Natural killer cell (primary cell): ENCODE results near the gene DRD4. TPM values are rescaled to one million over a fixed set of nuclear protein-coding genes. Genes with fewer than 3 reads are reported as not detected.
"Not testable (repeated sequence)": the region's sequence is repeated elsewhere in the genome, so short reads cannot be mapped to it uniquely, and the experiment has no call there.

Experiments used
- ATAC-seq, 3 donors: fragments of 150-1000 bp in 2 of 3; fragments of 200-7000 bp in 1 of 3; cut with Tn5 transposase; 1 replicate in 1 of 3; 2 replicates in 2 of 3; pipeline ENCODE4 v1.10.0; 2021; ENCODE audit warnings: mild to moderate bottlenecking in 2 of 3, moderate library complexity in 2 of 3
- DNase-seq, 2 donors: peaks; one replicate each; pipeline versions ENCODE4 v3.0.0 to v3.0.0-alpha.2; 2013 to 2021; ENCODE audit warnings: mixed read lengths in 1 of 2
- H3K27ac ChIP-seq: one replicate; pipeline ENCODE4 v1.5.1; 2013; ENCODE audit warnings: mild to moderate bottlenecking, low read length
- H3K27me3 ChIP-seq: one replicate; pipeline ENCODE4 v1.6.1; 2013; ENCODE audit warnings: low read length; ENCODE audit not compliant: control insufficient read depth, insufficient read depth
- H3K36me3 ChIP-seq: one replicate; pipeline ENCODE4 v1.6.1; 2013; ENCODE audit warnings: low read length; ENCODE audit not compliant: control insufficient read depth, insufficient read depth
- H3K4me1 ChIP-seq: one replicate; pipeline ENCODE4 v1.6.1; 2013; ENCODE audit warnings: low read length; ENCODE audit not compliant: control insufficient read depth, insufficient read depth
- H3K4me3 ChIP-seq: one replicate; pipeline ENCODE4 v1.5.1; 2013; ENCODE audit warnings: low read length
- H3K9me3 ChIP-seq: one replicate; pipeline ENCODE4 v1.6.1; 2013; ENCODE audit warnings: low read length; ENCODE audit not compliant: control insufficient read depth, insufficient read depth
- H3K27ac Mint-ChIP-seq, 2 donors: one replicate each; pipeline ENCODE4 v1.8.0; 2022; ENCODE audit warnings: mild to moderate bottlenecking in 2 of 2, mixed read lengths in 2 of 2, moderate library complexity in 1 of 2
- H3K27me3 Mint-ChIP-seq, 2 donors: one replicate each; pipeline ENCODE4 v1.8.0; 2022; ENCODE audit warnings: low read depth in 2 of 2, mixed read lengths in 2 of 2
- H3K36me3 Mint-ChIP-seq: one replicate; pipeline ENCODE4 v1.8.0; 2022; ENCODE audit warnings: mixed read lengths
- H3K4me1 Mint-ChIP-seq, 2 donors: one replicate each; pipeline ENCODE4 v1.8.0; 2022; ENCODE audit warnings: mixed read lengths in 2 of 2
- H3K4me3 Mint-ChIP-seq: one replicate; pipeline ENCODE4 v1.8.0; 2022; ENCODE audit warnings: mild to moderate bottlenecking, moderate library complexity, mixed read lengths
- H3K9me3 Mint-ChIP-seq, 2 donors: one replicate each; pipeline ENCODE4 v1.8.0; 2022; ENCODE audit warnings: mixed read lengths in 2 of 2
- CTCF ChIP-seq: fragments of 200-600 bp; IDR thresholded peaks from one replicate; pipeline ENCODE4 v1.8.0; 2022; ENCODE audit warnings: antibody characterized with exemption
- WGBS: methylation state at CpG from one replicate; pipeline ENCODE4 v1.1.7; 2013; ENCODE audit warnings: missing lambda C conversion rate; ENCODE audit not compliant: insufficient coverage; 5-methylcytosine and 5-hydroxymethylcytosine counted together
- intact Hi-C: fragments of 100-400 bp; cut with micrococcal nuclease; formaldehyde crosslinking; loops from one replicate; pipeline ENCODE4 v1.14.2; 2022
- total RNA-seq, 4 donors: library from RNA; stranded (reverse); fragments of 120-200 nt in 1 of 4; gene quantifications; one replicate each; pipeline versions ENCODE4 v1.2.3 to v1.2.4, GENCODE V29; 2013 to 2022

DRD4 gene
- total RNA-seq, 3 donors from 2014 or later (not counting 1 experiment from before 2014, with no cell fraction given): 0.49 to 1.2 (median 0.61) TPM

GRCh38 chr11:643849-644738, 7.0 kb downstream of the DRD4 start:
- peaks cover 5% of the 10 kb centered on the region for H3K27me3 ChIP-seq
- H3K36me3 ChIP-seq: peaks cover 6% of the 10 kb centered on the region
- H3K4me1 ChIP-seq: peaks cover 14% of the 10 kb centered on the region
- no peak overlapping the region for H3K27ac Mint-ChIP-seq
- DNase-seq: no peak
- ATAC-seq: no peak
- H3K27ac ChIP-seq: no peak overlapping the region
- H3K9me3 ChIP-seq: peaks cover 4% of the 10 kb centered on the region
- no peaks in the 10 kb centered on the region for H3K9me3 Mint-ChIP-seq
- H3K4me3 ChIP-seq: no peak overlapping the region
- 95% methylated on average over 50 of the region's 50 CpGs for WGBS
- intact Hi-C loops: no loop called here
- H3K36me3 Mint-ChIP-seq: no peaks in the 10 kb centered on the region
- H3K4me1 Mint-ChIP-seq: peaks cover 5 to 12% of the 10 kb centered on the region in 2 donors
- H3K27me3 Mint-ChIP-seq: peaks cover 0 to 5% of the 10 kb centered on the region in 2 donors
- TF ChIP-seq CTCF: no peak
- H3K4me3 Mint-ChIP-seq: no peak overlapping the region

- Mint-ChIP-seq H3K4me3 (no peak overlapping the region), H3K9me3 (no peaks in the 10 kb centered on the region), H3K4me1 (peaks cover 1 to 8% of the 10 kb centered on the region in 2 donors), H3K36me3 (no peaks in the 10 kb centered on the region), H3K27me3 (peaks cover 0 to 3% of the 10 kb centered on the region in 2 donors), H3K27ac (no peak overlapping the region)
- no peak for TF ChIP-seq CTCF
- H3K27ac ChIP-seq: no peak overlapping the region
- H3K36me3 ChIP-seq: peaks cover 8% of the 10 kb centered on the region
- no peak for ATAC-seq
- H3K27me3 ChIP-seq: no peaks in the 10 kb centered on the region
- DNase-seq: no peak
- peaks cover 8% of the 10 kb centered on the region for H3K4me1 ChIP-seq
- peaks cover 4% of the 10 kb centered on the region for H3K9me3 ChIP-seq
- no peak overlapping the region for H3K4me3 ChIP-seq
- intact Hi-C loops: no loop called here
- 87% methylated on average over 16 of the region's 16 CpGs for WGBS
Observed at GRCh38 chr11:645536-645935, 8.5 kb downstream of the DRD4 start.

DNA sequence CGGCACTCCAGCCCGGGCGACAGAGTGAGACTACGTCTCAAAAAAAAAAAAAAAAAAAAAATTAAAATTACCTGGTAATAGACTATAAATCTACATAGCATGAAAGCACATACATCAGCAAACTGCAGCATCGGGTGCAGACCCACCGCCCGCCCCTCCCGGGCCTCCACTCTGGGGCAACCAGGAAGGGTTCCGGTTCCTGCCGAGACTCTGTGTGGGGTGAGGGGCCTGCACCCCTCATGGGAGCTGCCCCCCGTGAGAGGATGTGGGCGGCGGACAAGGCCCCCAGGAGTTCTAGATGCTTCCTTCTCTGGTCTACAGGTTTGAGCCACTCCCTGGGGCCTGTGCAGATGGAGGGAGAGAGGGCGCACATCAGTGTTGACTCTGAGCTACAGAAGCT, 9.1 kb downstream of the DRD4 start:
- Histone ChIP-seq H3K4me1 (peaks cover 3% of the 10 kb centered on the region), H3K27ac (no peak overlapping the region), H3K27me3 (no peaks in the 10 kb centered on the region), H3K9me3 (peaks cover 4% of the 10 kb centered on the region), H3K36me3 (peaks cover 8% of the 10 kb centered on the region), H3K4me3 (no peak overlapping the region)
- intact Hi-C loops: no loop called here
- WGBS: 65% methylated on average over 11 of the region's 14 CpGs
- Mint-ChIP-seq H3K4me3 (no peak overlapping the region), H3K27ac (no peak overlapping the region), H3K4me1 (peaks cover 0 to 5% of the 10 kb centered on the region in 2 donors), H3K27me3 (no peaks in the 10 kb centered on the region), H3K36me3 (no peaks in the 10 kb centered on the region), H3K9me3 (no peaks in the 10 kb centered on the region)
- no peak for ATAC-seq
- no peak for DNase-seq
- no peak for TF ChIP-seq CTCF

- H3K36me3 Mint-ChIP-seq, H3K27ac Mint-ChIP-seq, H3K36me3 ChIP-seq, H3K4me1 Mint-ChIP-seq, ATAC-seq, H3K4me3 ChIP-seq, H3K27me3 ChIP-seq, H3K9me3 ChIP-seq, H3K27me3 Mint-ChIP-seq, H3K9me3 Mint-ChIP-seq, H3K27ac ChIP-seq, H3K4me3 Mint-ChIP-seq, DNase-seq, intact Hi-C loops, H3K4me1 ChIP-seq: not testable (repeated sequence)
- WGBS: 98% methylated on average over 7 of the region's 14 CpGs
Observed at GRCh38 chr11:647672-648158, 10.6 kb downstream of the DRD4 start.
